ENCODE data around the gene DAGLA.

DAGLA gene

DNA sequence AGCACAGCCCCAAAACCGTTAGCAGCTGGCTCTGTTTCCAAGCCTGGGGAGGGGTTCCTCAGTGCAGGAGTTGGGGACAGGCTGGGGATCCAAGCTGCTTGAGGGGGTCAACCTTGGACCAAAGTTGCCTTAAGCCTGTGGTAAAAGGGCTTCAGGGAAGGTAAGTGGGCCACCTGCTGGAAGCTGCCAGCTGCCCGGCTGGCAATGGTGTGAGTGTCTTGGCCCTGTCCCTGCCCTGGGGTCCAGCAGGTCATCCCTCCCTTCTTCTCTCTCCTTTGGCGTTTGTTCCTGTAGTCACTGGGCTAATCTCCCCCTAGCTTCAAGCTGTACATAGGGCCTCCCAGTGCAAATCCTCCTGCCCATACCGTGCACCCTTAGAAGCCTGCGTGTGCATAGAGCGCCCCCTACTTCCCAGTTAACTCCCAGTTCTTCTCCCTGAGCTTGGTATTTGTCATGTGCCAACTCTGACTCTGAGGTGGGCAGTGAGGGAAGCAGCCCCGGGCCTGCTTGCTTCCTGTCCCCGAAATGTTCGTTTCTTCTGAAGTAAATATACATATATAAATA, 107.8 kb downstream of the DAGLA start:
- no peak for TF ChIP-seq SUZ12 (IDR thresholded peaks at IDR 0.05)
- no peak for TF ChIP-seq TARDBP (IDR thresholded peaks at IDR 0.05)
- TF ChIP-seq, protein P1, sequence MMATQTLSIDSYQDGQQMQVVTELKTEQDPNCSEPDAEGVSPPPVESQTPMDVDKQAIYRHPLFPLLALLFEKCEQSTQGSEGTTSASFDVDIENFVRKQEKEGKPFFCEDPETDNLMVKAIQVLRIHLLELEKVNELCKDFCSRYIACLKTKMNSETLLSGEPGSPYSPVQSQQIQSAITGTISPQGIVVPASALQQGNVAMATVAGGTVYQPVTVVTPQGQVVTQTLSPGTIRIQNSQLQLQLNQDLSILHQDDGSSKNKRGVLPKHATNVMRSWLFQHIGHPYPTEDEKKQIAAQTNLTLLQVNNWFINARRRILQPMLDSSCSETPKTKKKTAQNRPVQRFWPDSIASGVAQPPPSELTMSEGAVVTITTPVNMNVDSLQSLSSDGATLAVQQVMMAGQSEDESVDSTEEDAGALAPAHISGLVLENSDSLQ (IDR thresholded peaks at IDR 0.05): no peak
- TF ChIP-seq CTBP1 (IDR thresholded peaks at IDR 0.05; ENCODE audit: borderline replicate concordance): no peak
- POLR2A ChIA-PET: interaction anchor here (1.1 to 1.2 kb wide), 2 partner anchors 30 to 43 kb away, joined by 3 to 4 read pairs; no protein-coding TSS in a partner anchor
- peak; percentile 50 for DNase-seq (ENCODE audit: extremely low spot score)
- CTCF ChIA-PET: interaction anchor here (0.8 to 2.7 kb wide), 6 partner anchors 9 to 55 kb away, joined by 3 to 17 read pairs (median 6); partner anchors contain the start of gene MYRF

- TF ChIP-seq, protein P1 (IDR thresholded peaks at IDR 0.05): no peak
- POLR2A ChIA-PET: interaction anchor here (0.9 to 2.8 kb wide), 12 partner anchors 9 to 89 kb away, joined by 3 to 27 read pairs (median 5); partner anchors contain the start of gene FADS1
- CTCF ChIA-PET: interaction anchor here (0.7 to 1.4 kb wide), 4 partner anchors 44 to 392 kb away, joined by 3 to 6 read pairs (median 4); no protein-coding TSS in a partner anchor
- DNase-seq (ENCODE audit: extremely low spot score): peak; percentile 56
Observed at GRCh38 chr11:61791737-61792309, 111.6 kb downstream of the DAGLA start.

DNA sequence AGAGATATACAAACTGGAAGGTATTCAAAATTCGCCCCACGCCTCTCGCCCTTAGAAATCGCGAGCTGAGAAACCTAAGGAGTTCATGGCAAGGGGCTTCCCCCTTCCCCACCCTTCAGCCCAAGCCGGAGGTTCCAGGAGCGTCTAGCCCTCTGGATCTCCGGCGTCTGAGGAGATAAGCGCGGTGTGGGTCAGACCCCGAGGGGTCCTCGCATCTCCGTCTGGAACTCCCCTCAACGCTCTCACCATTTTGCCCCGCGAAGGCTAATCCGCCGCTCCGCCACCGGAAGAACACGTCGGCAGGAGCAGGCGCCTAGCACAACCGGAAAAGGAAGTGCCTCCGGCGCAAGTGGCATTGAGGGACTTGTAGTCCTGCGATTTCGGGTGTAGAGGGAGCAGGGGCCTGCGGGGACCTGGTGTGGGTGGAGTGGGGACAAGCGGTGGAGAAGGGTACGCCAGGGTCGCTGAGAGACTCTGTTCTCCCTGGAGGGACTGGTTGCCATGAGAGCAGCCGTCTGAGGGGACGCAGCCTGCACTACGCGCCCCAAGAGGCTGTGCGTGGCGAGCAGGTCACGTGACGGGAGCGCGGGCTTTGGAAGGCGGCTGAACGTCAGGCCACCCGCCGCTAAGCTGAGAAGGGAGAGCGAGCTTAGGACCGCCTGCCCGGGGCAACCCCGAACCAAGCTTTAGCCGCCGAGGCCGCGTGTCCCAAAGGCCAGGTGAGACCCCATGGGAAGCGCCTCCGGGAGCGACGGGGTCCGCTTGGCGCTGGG, 112.3 kb downstream of the DAGLA start, which contains the start of the genes FEN1 and TMEM258:
Gene FEN1 (plus strand): TSS at position 602 of the 773 bp plus-strand sequence. CDS start 2,451 bp downstream, outside the sequence.
Gene TMEM258 (minus strand): TSS at position 290 of the 773 bp plus-strand sequence. CDS start 41 bp downstream, at position 249.
- ChIA-PET POLR2A (interaction anchor here (0.7 to 2.8 kb wide), 23 partner anchors 9 to 331 kb away, joined by 3 to 27 read pairs (median 3); partner anchors contain the start of genes FADS1 and INCENP), CTCF (interaction anchor here (0.7 to 1.4 kb wide), 4 partner anchors 39 to 392 kb away, joined by 3 to 6 read pairs (median 3); no protein-coding TSS in a partner anchor)
- TF ChIP-seq ELF4 (IDR thresholded peaks at IDR 0.05) (peak; percentile 91), NFRKB (IDR thresholded peaks at IDR 0.05) (0 out of 2 replicates have a peak, but pooled peaks have one; percentile 26), FOXM1 (IDR thresholded peaks at IDR 0.05; ENCODE audit: borderline replicate concordance) (no peak), FOXK2 (IDR thresholded peaks at IDR 0.05) (no peak), CTBP1 (IDR thresholded peaks at IDR 0.05; ENCODE audit: borderline replicate concordance) (no peak), SP1 (IDR thresholded peaks at IDR 0.05) (no peak), SUZ12 (IDR thresholded peaks at IDR 0.05) (peak; percentile 94), TARDBP (IDR thresholded peaks at IDR 0.05) (no peak), LEF1 (IDR thresholded peaks at IDR 0.05; ENCODE audit: borderline replicate concordance) (no peak), HDGF (IDR thresholded peaks at IDR 0.05; ENCODE audit: borderline replicate concordance) (no peak), L3MBTL2 (conservative IDR thresholded peaks at IDR 0.05) (peak; percentile 91), ZNF384 (IDR thresholded peaks at IDR 0.05) (no peak), BHLHE40 (IDR thresholded peaks at IDR 0.05; ENCODE audit: borderline replicate concordance) (no peak), ARNT (IDR thresholded peaks at IDR 0.05) (no peak), FOXA1 (IDR thresholded peaks at IDR 0.05) (no peak)
- TF ChIP-seq, protein P1 (IDR thresholded peaks at IDR 0.05): no peak
- DNase-seq (ENCODE audit: extremely low spot score): peak; percentile 90

DNA sequence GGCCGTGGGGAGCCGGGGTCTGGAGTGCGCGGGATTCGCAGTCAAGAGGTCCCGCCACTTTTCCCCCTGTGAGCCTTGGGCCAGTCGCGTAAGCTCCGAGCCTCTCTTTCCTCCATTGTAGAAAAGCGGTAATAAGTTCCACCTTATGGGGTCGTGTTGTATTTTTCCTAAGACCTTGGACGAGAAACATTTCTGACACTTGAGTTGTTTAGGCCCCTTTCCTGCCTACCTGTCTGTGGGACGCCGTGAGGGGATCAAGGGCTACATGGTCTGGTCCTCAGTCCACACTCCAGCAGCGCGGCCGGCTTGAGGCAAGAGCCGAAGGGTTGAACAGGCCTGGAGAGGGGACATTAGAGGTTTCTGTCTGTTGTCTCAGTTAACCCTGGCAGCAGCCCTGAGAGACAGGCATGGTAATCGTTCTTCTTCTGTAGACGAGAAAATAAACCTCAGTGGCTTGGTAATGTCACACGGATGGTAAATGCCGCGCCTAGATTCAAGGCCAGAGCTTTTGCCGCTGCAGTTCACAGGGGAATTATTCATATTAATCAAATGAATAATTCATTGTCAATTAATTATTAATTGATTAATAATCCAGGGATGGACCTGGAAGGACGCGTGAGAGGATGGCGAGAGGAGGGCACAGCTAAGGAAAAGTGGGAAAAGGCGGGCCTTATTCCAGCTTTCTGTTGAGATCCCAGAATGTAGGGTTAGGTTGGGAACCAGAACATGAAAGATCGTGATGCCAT, 113.1 kb downstream of the DAGLA start:
- no peak for DNase-seq (ENCODE audit: extremely low spot score)
- CTCF ChIA-PET: interaction anchor here (1.0 to 1.4 kb wide), 3 partner anchors 40 to 77 kb away, joined by 3 to 6 read pairs (median 4); no protein-coding TSS in a partner anchor
- POLR2A ChIA-PET: interaction anchor here (0.7 to 2.8 kb wide), 19 partner anchors 8 to 330 kb away, joined by 3 to 27 read pairs (median 4); partner anchors contain the start of genes FADS1 and INCENP
- TF ChIP-seq LEF1 (IDR thresholded peaks at IDR 0.05; ENCODE audit: borderline replicate concordance) (no peak), FOXM1 (IDR thresholded peaks at IDR 0.05; ENCODE audit: borderline replicate concordance) (no peak), SP1 (IDR thresholded peaks at IDR 0.05) (no peak), FOXA1 (IDR thresholded peaks at IDR 0.05) (no peak), ARNT (IDR thresholded peaks at IDR 0.05) (no peak), NFRKB (IDR thresholded peaks at IDR 0.05) (no peak), L3MBTL2 (conservative IDR thresholded peaks at IDR 0.05) (peak; percentile 50; the same call in 1 of the 2 replicates), ELF4 (IDR thresholded peaks at IDR 0.05) (no peak)

DNA sequence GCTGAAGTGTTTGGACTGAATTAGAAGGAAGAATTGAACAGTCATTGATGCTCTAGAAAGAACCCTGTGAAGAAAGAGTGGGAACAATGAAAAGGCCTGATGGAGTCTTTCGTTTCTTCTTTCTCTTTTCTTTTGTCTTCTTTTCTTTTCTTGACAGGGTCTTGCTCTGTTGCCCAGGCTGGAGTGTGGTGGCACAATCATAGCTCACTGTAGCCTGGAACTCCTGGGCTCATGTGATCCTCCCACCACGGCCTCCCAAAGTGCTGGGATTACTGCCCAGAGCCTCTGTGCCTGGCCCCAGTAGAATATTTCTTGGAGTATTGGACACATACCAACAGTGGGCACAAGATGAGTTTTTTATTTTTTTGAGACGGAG, 113.6 kb downstream of the DAGLA start:
- CTCF ChIA-PET: interaction anchor here (0.7 to 1.0 kb wide), 2 partner anchors 77 to 1148 kb away, joined by 3 to 4 read pairs; no protein-coding TSS in a partner anchor
- TF ChIP-seq FOXK2 (IDR thresholded peaks at IDR 0.05) (no peak), SP1 (IDR thresholded peaks at IDR 0.05) (no peak)
- no peak for DNase-seq (ENCODE audit: extremely low spot score)
- POLR2A ChIA-PET: interaction anchor here (1.2 to 2.8 kb wide), 5 partner anchors 11 to 46 kb away, joined by 3 to 27 read pairs (median 5); partner anchors contain the start of gene FADS1
